NCI-H748 (cell line): Measurements from ENCODE around the gene TOR1AIP2.
A peak's percentile ranks its signal among the peaks of the same experiment; 100 is the strongest.
"Not testable (repeated sequence)": the region's sequence is repeated elsewhere in the genome, so short reads cannot be mapped to it uniquely, and the experiment has no call there.

Experiments
- DNase-seq: peaks from one replicate; lab custom pipeline; 2025; ENCODE audit not compliant: unreplicated experiment; lab: John Stamatoyannopoulos, UW

The TOR1AIP2 gene

GRCh38 chr1:179875596-179876299 lies 1.9 kb downstream of the TOR1AIP2 start:
- no peak for DNase-seq

DNA sequence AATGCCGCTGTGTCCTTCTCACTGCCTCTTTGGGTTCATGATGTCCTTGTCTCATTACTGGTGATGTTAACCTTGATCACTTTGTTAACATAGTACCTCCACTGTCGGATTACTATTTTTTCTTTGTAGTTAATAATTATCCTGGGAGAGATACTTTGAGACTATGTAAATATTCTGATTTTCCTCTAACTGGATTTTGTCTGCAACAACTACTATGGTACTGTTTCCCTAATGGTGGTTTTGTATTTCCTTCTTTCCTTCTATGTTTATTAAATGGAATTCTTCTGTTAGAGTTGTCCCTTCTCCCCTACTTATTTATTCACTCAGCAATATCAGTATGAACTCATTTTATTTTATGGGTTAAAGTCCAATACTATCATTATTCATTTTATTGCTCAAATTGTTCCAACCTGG lies 4.2 kb downstream of the TOR1AIP2 start:
- DNase-seq, result no peak

DNA sequence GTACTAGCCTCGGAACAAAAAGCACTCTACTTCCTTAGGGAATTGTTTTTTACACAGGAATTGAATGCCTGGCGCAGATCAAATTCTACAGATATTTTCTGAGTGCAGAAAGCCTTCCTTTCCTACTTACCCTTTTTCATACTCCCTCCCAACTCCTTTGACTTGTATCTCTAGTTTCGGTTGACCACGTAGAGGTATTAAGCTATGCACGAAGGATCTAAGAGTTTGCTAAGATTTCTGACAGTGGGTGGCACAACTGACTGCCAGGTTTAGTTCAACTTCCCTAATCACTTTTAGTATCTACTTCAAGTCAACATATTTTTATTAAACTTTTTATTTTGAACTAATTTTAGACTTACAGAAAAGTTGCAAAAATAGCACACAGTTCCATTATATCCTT lies 5.0 kb downstream of the TOR1AIP2 start:
- DNase-seq, result no peak

- no peak for DNase-seq
These were observed 5.7 kb downstream of the TOR1AIP2 start for GRCh38 chr1:179871940-179872339.

DNA sequence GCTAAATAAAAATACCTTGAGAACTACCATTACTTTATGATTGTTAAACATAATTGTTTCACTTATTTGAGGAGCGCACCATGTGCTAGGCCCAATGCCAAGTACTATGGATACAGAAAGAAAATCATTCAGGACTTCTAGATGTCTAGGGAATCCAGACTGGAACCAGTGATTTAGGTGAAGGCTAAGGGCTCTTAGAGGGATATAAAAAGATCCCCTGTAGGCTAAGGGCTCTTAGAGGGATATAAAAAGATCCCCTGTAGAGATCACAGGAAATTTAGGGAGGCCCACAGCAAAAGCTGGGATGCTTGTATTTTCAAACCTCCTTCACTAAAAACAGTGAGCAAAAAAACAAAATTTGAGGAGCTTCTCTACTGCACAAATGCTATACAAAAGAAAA lies 6.7 kb downstream of the TOR1AIP2 start:
- no peak for DNase-seq

DNA sequence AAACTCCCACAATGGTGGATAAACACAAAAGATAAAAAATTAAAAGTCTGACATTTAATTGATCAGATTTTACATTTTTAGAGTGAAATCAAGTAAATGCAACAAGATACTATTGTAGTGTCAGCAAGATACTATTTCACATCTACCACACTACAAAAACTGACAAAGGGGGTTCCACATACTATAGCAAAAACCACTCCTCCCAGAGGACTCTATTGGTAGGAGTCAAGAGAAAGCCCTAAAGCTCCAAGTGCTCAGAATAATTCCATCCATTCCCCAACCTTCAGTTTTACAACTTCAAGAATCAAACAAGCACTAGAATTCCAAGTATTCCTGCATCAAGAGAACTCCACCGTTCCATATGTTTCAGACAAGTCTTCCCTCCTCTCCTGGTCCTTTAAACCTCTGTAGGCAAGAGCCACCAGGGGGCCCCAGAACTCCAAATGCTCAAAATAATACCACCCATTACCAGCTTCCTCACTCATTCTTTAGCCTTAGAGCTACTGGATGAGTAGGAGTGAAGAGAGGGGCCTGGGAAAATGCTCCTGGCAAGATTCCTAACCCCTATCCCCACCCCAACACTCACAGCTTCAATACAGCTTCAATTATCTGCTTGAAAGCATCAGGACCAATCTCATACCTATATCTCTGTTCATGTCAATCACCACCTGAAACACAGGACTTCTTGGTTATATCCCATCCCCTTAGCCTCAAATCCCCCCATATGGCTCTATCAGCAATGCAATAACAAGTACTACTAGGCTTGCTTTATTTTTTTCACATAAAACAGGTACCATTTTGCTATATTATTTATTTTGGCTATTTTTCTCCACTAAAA lies 9.9 kb downstream of the TOR1AIP2 start:
- peak; percentile 24 for DNase-seq

DNA sequence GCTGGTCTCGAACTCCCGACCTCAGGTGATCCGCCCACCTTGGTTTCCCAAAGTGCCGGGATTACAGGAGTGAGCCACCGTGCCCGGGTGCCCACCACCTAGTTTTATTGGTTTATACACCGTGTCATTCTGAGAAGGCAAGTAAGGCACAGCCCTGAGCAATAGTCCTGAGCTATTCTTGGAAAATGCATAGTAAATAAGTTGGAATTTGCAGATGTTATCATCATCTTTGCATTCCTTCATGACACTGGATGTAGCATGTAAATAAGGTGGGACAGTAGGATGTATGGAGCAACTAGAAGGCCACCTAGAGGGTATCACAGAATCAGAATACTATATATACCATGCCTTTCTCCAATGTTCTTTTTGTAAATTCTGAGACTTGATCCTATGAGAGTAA lies 11.0 kb downstream of the TOR1AIP2 start:
- no peak for DNase-seq

GRCh38 chr1:179865377-179865776 lies 12.2 kb downstream of the TOR1AIP2 start:
- DNase-seq, result no peak

GRCh38 chr1:179860652-179861051 lies 17.0 kb downstream of the TOR1AIP2 start:
- no peak for DNase-seq

DNA sequence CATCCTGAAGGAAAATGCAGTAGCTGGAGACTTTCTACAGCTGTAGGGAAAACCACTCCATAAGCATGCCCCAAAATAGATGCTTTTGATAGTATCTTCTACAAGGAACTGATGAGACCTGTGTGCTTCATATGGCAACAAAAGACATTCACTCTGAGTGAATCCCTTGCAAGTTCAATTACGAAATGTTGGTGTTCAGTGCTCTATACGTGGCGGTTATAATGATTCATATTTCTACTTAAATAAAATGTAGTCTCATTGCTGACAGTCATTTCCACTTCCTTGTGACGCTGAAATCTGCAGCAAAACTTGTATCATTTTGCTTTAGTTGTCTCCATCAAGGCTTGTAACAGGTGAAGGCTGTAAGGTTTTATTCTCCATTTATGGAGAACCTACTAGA lies 20.6 kb downstream of the TOR1AIP2 start:
- no peak for DNase-seq

DNA sequence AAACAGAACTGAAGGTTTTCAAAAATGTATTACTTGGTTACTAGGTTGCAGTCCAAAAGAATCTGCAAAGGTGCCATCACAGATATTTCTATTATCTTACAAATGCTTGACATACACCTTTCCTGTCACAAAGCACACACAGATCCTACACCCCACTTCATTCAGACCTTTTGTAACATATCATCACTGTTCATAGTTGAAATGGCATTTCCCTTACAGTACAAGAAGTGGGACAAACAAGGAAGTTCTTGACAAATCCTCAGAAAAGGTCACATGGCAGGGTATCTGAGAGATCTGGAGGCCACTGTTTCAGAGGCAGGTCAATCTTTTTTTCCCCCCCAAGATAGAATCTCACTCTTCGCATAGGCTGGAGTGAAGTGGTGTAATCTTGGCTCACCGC lies 21.3 kb downstream of the TOR1AIP2 start:
- no peak for DNase-seq

DNA sequence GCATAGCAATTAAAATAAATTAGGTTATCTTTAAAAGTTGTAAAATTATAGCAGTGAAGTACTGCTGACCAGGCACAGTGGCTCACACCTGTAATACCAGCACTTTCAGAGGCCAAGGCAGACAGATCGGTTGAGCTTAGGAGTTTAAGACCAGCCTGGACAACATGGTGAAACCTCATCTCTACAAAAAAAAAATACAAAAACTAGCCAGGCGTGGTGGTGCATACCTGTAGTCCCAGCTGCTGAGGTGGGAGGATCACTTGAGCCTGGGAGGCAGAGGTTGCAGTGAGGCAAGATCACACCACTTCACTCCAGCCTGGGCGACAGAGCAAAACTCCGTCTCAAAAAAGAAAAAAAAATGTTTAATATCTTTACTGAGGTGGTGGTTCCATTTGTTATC lies 21.8 kb downstream of the TOR1AIP2 start:
- DNase-seq, result not testable (repeated sequence)

GRCh38 chr1:179853102-179853501 lies 24.5 kb downstream of the TOR1AIP2 start:
- DNase-seq, result no peak

DNA sequence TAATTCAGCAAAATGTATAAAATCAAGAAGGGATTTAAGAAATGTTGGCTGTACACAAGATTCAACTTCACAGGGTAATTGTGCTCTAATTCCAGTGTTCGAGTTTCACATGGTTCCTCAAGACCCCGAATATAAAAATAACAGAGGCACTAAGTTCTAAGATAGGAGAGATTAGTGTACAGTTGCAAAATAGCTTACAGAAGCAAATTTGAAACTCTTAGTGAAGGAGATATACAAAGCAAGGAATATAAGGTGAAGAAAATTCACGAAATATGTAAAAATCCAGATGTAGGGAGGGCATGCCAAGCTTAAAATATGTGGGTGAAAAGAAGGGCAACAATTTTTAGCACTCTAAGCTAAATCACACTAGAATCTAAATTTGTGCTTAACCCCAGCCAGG lies 29.4 kb downstream of the TOR1AIP2 start:
- DNase-seq, result no peak

- no peak for DNase-seq
These were observed 37.5 kb downstream of the TOR1AIP2 start for GRCh38 chr1:179840107-179840506.

- DNase-seq, result not testable (repeated sequence)
These were observed 40.7 kb downstream of the TOR1AIP2 start for GRCh38 chr1:179836686-179837445.

DNA sequence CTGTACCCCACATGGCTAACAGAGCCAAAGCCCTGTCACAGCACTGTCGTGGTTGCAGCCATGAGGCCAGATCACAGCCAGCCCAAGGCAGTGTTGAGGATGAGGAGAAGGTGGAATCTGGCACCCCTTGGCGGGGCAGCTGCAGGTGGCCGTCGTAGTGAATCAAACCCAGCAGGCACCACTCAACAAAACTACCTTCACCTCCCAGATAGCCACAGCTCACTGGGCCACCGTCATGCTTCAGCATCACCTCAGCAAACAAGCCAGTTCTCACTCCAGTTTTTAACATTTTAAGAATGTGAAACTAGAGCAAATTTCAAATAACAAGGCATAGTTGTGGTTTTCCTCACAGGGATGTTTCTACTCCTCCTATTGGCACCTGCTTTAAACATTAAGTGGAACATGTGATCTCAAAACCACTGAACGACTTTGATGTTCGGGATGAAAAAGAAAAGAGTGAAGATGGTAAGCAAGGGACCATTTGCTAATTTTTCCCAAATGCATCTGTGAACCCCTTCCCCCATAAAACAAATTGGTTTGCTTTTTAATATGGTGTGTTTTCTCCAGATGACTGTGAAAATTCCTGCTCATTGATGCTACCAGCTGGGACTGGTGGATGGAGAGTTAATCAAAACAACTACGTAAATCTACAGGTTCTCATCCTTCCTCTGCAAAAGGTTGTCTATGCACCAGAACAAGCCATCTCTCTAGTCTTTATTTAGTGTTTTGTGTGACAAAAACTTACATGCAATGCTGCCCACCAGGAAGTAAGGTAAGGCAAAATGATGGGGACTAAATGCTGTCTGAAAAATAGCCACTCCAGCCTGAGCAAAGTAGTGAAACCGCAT lies 45.5 kb downstream of the TOR1AIP2 start:
- no peak for DNase-seq

- DNase-seq, result peak; percentile 65
These were observed 46.4 kb downstream of the TOR1AIP2 start for GRCh38 chr1:179831225-179831624.

DNA sequence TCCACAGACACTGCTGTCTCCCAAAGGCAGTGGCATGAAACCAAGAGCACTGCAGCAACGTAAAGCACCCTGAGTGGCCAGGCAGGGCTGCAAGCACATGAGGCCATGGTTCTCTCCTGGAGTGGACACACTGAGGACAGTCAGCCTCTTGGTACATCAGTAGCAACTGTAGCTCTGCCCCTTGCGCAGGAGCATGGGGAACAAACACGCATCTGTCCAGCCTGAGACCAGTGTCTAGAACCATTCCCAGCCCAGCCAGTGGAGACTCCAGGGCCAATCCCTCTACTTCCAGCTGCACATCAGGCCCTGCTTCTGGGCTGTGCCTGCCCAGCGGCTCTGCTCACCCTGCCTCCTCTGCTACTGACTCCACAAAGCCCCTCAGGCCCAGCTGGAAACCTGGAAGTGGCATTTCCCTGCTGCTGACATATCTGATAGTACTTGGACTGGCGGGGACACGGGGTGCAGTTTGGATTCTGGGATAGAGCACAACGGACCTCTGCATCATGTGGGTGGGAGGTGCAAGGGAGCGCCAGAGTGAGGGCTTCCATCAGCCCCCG lies 49.0 kb downstream of the TOR1AIP2 start:
- no peak for DNase-seq

DNA sequence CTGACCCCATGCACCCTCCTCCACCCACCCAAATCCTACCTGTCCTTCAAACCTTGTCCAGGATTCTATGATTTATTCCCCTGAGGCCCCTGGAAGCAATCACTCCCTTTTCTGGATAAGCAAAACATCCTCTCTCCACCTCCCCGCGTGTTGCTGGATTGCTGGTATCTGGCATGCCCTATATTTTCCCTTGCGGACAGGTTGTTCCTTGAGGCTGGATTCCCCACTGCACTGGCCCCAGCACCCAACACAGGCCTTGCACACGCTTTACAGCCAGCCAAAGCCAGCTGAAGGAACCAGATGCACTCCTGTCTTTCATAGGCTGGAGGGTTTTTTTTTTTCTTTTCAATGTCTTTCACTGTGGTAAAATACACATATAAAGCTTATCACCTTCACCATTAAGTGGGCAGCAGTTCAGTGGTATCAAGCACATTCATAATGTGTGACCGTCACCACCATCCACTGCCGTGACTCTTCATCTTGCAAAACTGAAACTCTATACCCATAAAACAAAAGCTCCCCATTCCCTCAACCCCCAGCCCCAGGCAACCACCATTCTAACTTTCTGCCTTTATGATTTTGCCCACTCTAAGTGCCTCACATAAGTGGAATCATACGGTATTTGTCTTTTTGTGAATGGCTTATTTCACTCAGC lies 50.9 kb downstream of the TOR1AIP2 start:
- no peak for DNase-seq
